ENCODE data around the gene KIF1A.

- TF ChIP-seq CTCF (conservative IDR thresholded peaks at IDR 0.05): no peak
- TF ChIP-seq EZH2 (IDR thresholded peaks at IDR 0.05; ENCODE audit: low read depth): no peak
Observed at GRCh38 chr2:240868286-240869108, 48.5 kb upstream of the KIF1A start, which contains the start of gene AGXT.
